Neuronal stem cell (in vitro differentiated cells): ENCODE results near the gene GTF2H2.
"Not testable (repeated sequence)": the region's sequence is repeated elsewhere in the genome, so short reads cannot be mapped to it uniquely, and the experiment has no call there.

ENCODE experiments used
- DNase-seq: peaks from one replicate; pipeline ENCODE4 v3.0.0-alpha.2; 2013; ENCODE audit warnings: low spot score
- H2AFZ ChIP-seq: one replicate; pipeline ENCODE4 v1.6.1; 2013; ENCODE audit warnings: mild to moderate bottlenecking, low read length, inconsistent platforms
- H2AK5ac ChIP-seq: 2 replicates; pipeline ENCODE4 v1.6.1; 2013; ENCODE audit warnings: low read depth, mild to moderate bottlenecking, inconsistent platforms, low read length, moderate library complexity, mixed read lengths
- H2BK120ac ChIP-seq: 2 replicates; pipeline ENCODE4 v1.6.1; 2013; ENCODE audit warnings: low read depth, mild to moderate bottlenecking, inconsistent platforms, low read length, moderate library complexity, mixed read lengths
- H2BK12ac ChIP-seq: one replicate; pipeline ENCODE4 v1.6.1; 2013; ENCODE audit warnings: low read length, inconsistent platforms
- H2BK15ac ChIP-seq: 2 replicates; pipeline ENCODE4 v1.6.1; 2013; ENCODE audit warnings: mild to moderate bottlenecking, low read length, inconsistent platforms, mixed read lengths
- H2BK5ac ChIP-seq: one replicate; pipeline ENCODE4 v1.6.1; 2013; ENCODE audit warnings: inconsistent platforms, mild to moderate bottlenecking, low read length, moderate library complexity
- H3K14ac ChIP-seq: one replicate; pipeline ENCODE4 v1.6.1; 2013; ENCODE audit warnings: low read length, inconsistent platforms
- H3K18ac ChIP-seq: 2 replicates; pipeline ENCODE4 v1.6.1; 2013; ENCODE audit warnings: low read length, inconsistent platforms
- H3K23ac ChIP-seq: 2 replicates; pipeline ENCODE4 v1.6.1; 2013; ENCODE audit warnings: low read depth, mild to moderate bottlenecking, mixed read lengths, low read length, inconsistent platforms; ENCODE audit not compliant: poor library complexity
- H3K27ac ChIP-seq: replicated peaks from 3 replicates; pipeline ENCODE4 v1.5.1; 2013; ENCODE audit warnings: low read length, inconsistent platforms
- H3K27me3 ChIP-seq, 3 experiments: 2 replicates each; pipeline ENCODE4 v1.6.1; 2013; ENCODE audit warnings: low read length in 3 of 3, mild to moderate bottlenecking in 2 of 3, inconsistent platforms in 1 of 3, low read depth in 1 of 3, mixed read lengths in 1 of 3, moderate library complexity in 1 of 3; ENCODE audit not compliant: control insufficient read depth in 3 of 3, insufficient read depth in 3 of 3
- H3K36me3 ChIP-seq, 2 donors: replicated peaks in 1 of 2; 2 replicates each; pipeline ENCODE4 v1.6.1; 2013; ENCODE audit warnings: low read length in 2 of 2; ENCODE audit not compliant: control insufficient read depth in 2 of 2, insufficient read depth in 2 of 2
- H3K4ac ChIP-seq: 2 replicates; pipeline ENCODE4 v1.6.1; 2013; ENCODE audit warnings: inconsistent platforms, mild to moderate bottlenecking, low read length, moderate library complexity
- H3K4me1 ChIP-seq, 2 donors: 1 replicate in 1 of 2; 2 replicates in 1 of 2; pipeline ENCODE4 v1.6.1; 2013; ENCODE audit warnings: low read length in 2 of 2, low read depth in 1 of 2; ENCODE audit not compliant: control insufficient read depth in 2 of 2, insufficient read depth in 1 of 2
- H3K4me2 ChIP-seq: one replicate; pipeline ENCODE4 v1.6.1; 2013; ENCODE audit warnings: mild to moderate bottlenecking, low read length, inconsistent platforms; ENCODE audit not compliant: insufficient read depth, poor library complexity, severe bottlenecking
- H3K4me3 ChIP-seq, 2 donors: 2 replicates each; pipeline ENCODE4 v1.5.1; 2013; ENCODE audit warnings: low read length in 2 of 2, mild to moderate bottlenecking in 2 of 2, inconsistent platforms in 1 of 2, moderate library complexity in 1 of 2
- H3K79me1 ChIP-seq: one replicate; pipeline ENCODE4 v1.6.1; 2013; ENCODE audit warnings: low read depth, mild to moderate bottlenecking, inconsistent platforms, low read length, moderate library complexity
- H3K9ac ChIP-seq: one replicate; pipeline ENCODE4 v1.6.1; 2013; ENCODE audit warnings: mild to moderate bottlenecking, low read depth, low read length, inconsistent platforms; ENCODE audit not compliant: poor library complexity
- H3K9me3 ChIP-seq, 2 donors: replicated peaks in 1 of 2; 2 replicates each; pipeline versions ENCODE3 to v1.6.1; 2013; ENCODE audit warnings: low read length in 2 of 2, mild to moderate bottlenecking in 2 of 2, inconsistent platforms in 1 of 2, low read depth in 1 of 2, mixed read lengths in 1 of 2, moderate library complexity in 1 of 2; ENCODE audit not compliant: control insufficient read depth in 2 of 2, insufficient read depth in 1 of 2
- H4K8ac ChIP-seq: one replicate; pipeline ENCODE4 v1.6.1; 2013; ENCODE audit warnings: low read depth, mild to moderate bottlenecking, inconsistent platforms, low read length, moderate library complexity
- H4K91ac ChIP-seq: one replicate; pipeline ENCODE4 v1.6.1; 2013; ENCODE audit warnings: low read length, low read depth, mild to moderate bottlenecking, inconsistent platforms; ENCODE audit not compliant: poor library complexity
- WGBS, 2 donors: extraction: QIAGEN DNeasy Blood & Tissue Kit; methylation state at CpG; one replicate each; pipeline ENCODE4 v1.1.7; 2013; ENCODE audit warnings: missing lambda C conversion rate in 2 of 2, mixed read lengths in 1 of 2; ENCODE audit not compliant: insufficient read length in 2 of 2, insufficient replicate concordance in 1 of 2; ENCODE audit errors: extremely low coverage in 2 of 2; 5-methylcytosine and 5-hydroxymethylcytosine counted together

The GTF2H2 gene

DNA sequence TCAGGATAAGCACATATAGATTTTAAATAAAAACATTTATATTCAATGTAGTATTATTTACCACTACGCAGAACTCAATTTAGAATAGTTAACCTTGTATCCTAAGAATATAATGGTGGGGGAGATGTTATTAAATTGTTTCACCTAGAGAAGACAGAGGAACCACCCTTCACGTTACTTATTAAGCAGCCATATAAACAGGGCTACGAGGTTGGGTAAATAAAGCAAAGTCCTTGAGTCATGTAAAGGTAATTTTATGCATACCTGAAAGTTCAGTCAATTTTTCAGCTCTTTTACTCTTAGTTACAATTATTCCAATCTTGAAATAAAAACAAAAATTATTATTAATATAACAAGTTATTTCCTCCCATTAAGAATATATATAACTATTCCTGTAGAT, 8.1 kb downstream of the GTF2H2 start:
- H3K79me1 ChIP-seq, H2AFZ ChIP-seq, DNase-seq, H3K23ac ChIP-seq, H2BK15ac ChIP-seq, H3K36me3 ChIP-seq, H2BK5ac ChIP-seq, H3K14ac ChIP-seq, H3K4ac ChIP-seq, H3K27me3 ChIP-seq, H3K9me3 ChIP-seq, H4K8ac ChIP-seq, H2BK120ac ChIP-seq, H3K4me3 ChIP-seq, H2AK5ac ChIP-seq, H3K4me1 ChIP-seq, H3K27ac ChIP-seq, H2BK12ac ChIP-seq, H3K18ac ChIP-seq, H3K4me2 ChIP-seq, H4K91ac ChIP-seq, H3K9ac ChIP-seq: not testable (repeated sequence)
- WGBS, 2 donors = no CpG with 5 or more reads among the region's 3 CpGs

DNA sequence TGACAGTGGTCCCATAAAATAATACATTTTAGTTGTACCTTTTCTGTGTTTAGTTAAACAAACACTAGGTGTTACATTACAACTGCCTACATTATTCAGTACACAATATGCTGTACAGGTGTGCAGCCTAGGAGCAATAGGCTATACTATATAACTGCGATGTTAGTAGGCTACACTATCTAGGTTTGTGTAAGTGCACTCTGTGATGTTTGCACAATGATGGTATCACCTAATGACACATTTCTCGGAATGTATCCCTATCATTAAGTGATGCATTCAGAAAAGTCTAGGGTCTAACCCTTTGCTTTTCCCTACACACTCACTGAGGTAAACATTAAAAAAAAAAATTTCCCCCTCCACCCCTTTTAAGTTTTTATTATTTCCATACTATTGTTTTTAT, 22.7 kb downstream of the GTF2H2 start:
- H3K18ac ChIP-seq, H4K8ac ChIP-seq, DNase-seq, H3K27me3 ChIP-seq, H3K4me1 ChIP-seq, H3K4ac ChIP-seq, H2BK120ac ChIP-seq, H2BK12ac ChIP-seq, H2AFZ ChIP-seq, H4K91ac ChIP-seq, H3K23ac ChIP-seq, H3K9ac ChIP-seq, H3K14ac ChIP-seq, H3K27ac ChIP-seq, H2BK15ac ChIP-seq, H3K79me1 ChIP-seq, H3K4me3 ChIP-seq, H3K9me3 ChIP-seq, H3K36me3 ChIP-seq, H2BK5ac ChIP-seq, H2AK5ac ChIP-seq, H3K4me2 ChIP-seq: not testable (repeated sequence)
- WGBS, 2 donors = no CpG with 5 or more reads among the region's 2 CpGs

DNA sequence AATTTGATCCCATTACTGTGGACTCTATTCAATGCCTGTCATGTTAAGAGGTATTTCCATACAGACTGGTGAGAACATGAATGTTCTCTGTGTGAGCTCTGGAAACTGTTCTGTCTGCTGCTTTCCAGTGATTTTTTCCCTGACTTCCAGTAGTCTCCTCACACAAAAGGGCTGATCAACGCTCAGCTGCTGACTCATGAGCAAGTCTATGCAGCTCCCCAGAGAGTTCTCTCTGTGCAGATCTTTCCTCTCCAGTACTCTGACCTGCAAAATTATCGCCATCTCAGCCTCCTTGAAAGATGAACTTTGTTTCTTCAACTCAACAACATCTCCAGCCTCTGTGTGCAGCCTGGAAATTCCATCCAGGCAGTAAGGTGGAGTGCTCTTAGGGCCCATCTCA, 23.3 kb downstream of the GTF2H2 start:
- H3K27ac ChIP-seq, H3K23ac ChIP-seq, H2BK120ac ChIP-seq, H3K36me3 ChIP-seq, H2BK5ac ChIP-seq, H4K91ac ChIP-seq, H4K8ac ChIP-seq, H3K27me3 ChIP-seq, H2AFZ ChIP-seq, H3K4me2 ChIP-seq, H2BK12ac ChIP-seq, H3K79me1 ChIP-seq, H3K4me1 ChIP-seq, H3K9ac ChIP-seq, H3K4me3 ChIP-seq, H2BK15ac ChIP-seq, H2AK5ac ChIP-seq, DNase-seq, H3K4ac ChIP-seq, H3K14ac ChIP-seq, H3K18ac ChIP-seq, H3K9me3 ChIP-seq: not testable (repeated sequence)
- WGBS, 2 donors = no CpG with 5 or more reads among the region's 2 CpGs

DNA sequence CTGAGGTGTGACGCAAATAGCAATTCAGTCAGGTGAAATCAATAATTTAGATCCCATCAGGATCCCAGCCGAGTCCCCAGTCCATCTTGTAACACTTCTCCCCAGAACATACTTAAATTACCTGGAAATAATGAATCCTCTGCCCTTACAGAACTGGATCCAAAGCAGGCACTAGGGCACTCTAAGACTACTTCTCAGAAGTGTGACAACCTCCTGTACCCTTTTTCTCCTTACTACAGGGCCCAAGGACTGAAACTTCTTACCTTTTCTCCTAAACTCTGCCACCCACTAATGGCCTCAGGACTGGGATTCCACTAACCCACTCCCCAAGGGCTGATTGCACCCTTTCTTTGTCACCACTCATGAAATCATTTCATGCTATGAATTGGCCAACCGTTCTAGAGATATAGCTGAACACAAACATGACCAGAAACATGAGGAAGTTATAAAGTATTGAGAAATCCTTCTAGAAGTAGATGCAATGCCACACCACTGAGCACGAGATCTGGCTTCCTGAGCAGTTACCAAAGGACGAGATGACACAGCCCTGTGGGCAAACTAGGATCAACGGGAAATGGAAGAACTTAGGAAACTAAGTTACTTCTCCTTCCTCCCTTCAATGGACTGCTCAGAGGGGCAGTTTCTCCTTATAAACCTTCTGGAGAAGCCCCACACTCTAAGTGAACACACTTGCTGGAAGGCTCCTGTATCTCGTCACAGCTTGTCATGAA, 36.3 kb downstream of the GTF2H2 start:
- H3K9me3 ChIP-seq, DNase-seq, H3K18ac ChIP-seq, H2BK120ac ChIP-seq, H3K79me1 ChIP-seq, H3K4me2 ChIP-seq, H3K36me3 ChIP-seq, H2AK5ac ChIP-seq, H3K27me3 ChIP-seq, H3K14ac ChIP-seq, H3K4me3 ChIP-seq, H2BK5ac ChIP-seq, H3K9ac ChIP-seq, H3K27ac ChIP-seq, H3K4me1 ChIP-seq, H4K91ac ChIP-seq, H2BK15ac ChIP-seq, H3K4ac ChIP-seq, H2BK12ac ChIP-seq, H4K8ac ChIP-seq, H2AFZ ChIP-seq, H3K23ac ChIP-seq: not testable (repeated sequence)
- no CpG with 5 or more reads among the region's 7 CpGs for WGBS, 2 donors
